ENCODE measurements around the gene YAF2.

YAF2 gene

GRCh38 chr12:42135259-42135814 lies 102.7 kb downstream of the YAF2 start:
- DNase-seq (ENCODE audit: low spot score): no peak
- H3K27ac ChIP-seq: no peak overlapping the region
- TF ChIP-seq CTCF (IDR thresholded peaks at IDR 0.05): no peak
- no peak overlapping the region for H3K4me3 ChIP-seq

- no peak for DNase-seq (ENCODE audit: low spot score)
- no peak overlapping the region for H3K4me3 ChIP-seq
- no peak overlapping the region for H3K27ac ChIP-seq
- TF ChIP-seq CTCF (IDR thresholded peaks at IDR 0.05): no peak
Observed at GRCh38 chr12:42130672-42131402, 107.2 kb downstream of the YAF2 start.

- Histone ChIP-seq H3K4me3 (no peak overlapping the region), H3K27ac (no peak overlapping the region)
- DNase-seq (ENCODE audit: low spot score): no peak
- TF ChIP-seq CTCF (IDR thresholded peaks at IDR 0.05): peak; percentile 61
Observed at GRCh38 chr12:42129595-42130204, 108.3 kb downstream of the YAF2 start.

- H3K4me3 ChIP-seq: no peak overlapping the region
- no peak for DNase-seq (ENCODE audit: low spot score)
- H3K27ac ChIP-seq: no peak overlapping the region
- no peak for TF ChIP-seq CTCF (IDR thresholded peaks at IDR 0.05)
Observed at GRCh38 chr12:42128888-42129287, 109.2 kb downstream of the YAF2 start.

GRCh38 chr12:42128327-42128726 lies 109.7 kb downstream of the YAF2 start:
- no peak overlapping the region for H3K4me3 ChIP-seq
- H3K27ac ChIP-seq: no peak overlapping the region
- DNase-seq (ENCODE audit: low spot score): no peak
- no peak for TF ChIP-seq CTCF (IDR thresholded peaks at IDR 0.05)

GRCh38 chr12:42126963-42127362 lies 111.1 kb downstream of the YAF2 start:
- no peak for DNase-seq (ENCODE audit: low spot score)
- no peak overlapping the region for H3K4me3 ChIP-seq
- H3K27ac ChIP-seq: no peak overlapping the region
- no peak for TF ChIP-seq CTCF (IDR thresholded peaks at IDR 0.05)

GRCh38 chr12:42125388-42125767 lies 112.7 kb downstream of the YAF2 start:
- no peak for DNase-seq (ENCODE audit: low spot score)
- no peak for TF ChIP-seq CTCF (IDR thresholded peaks at IDR 0.05)
- no peak overlapping the region for H3K4me3 ChIP-seq
- H3K27ac ChIP-seq: no peak overlapping the region
